Epithelial cell of proximal tubule (primary cell): ENCODE results near the gene KLHDC7A. TPM values are rescaled to one million over a fixed set of nuclear protein-coding genes. Genes with fewer than 3 reads are reported as not detected.

Experiments
- DNase-seq: peaks from one replicate; pipeline ENCODE4 v3.0.0-alpha.2; 2011; ENCODE audit warnings: low read depth
- H3K4me3 ChIP-seq: 2 replicates; pipeline ENCODE4 v1.5.1; 2011; ENCODE audit warnings: low read depth, mild to moderate bottlenecking, low read length
- total RNA-seq: library from RNA; depleted of rRNA; stranded (reverse); fragments of >200 nt; gene quantifications from 2 replicates; pipeline ENCODE4 v1.2.3, GENCODE V29; 2015
- TF ChIP-seq, protein P1 (sequence below): conservative IDR thresholded peaks from 2 replicates; pipeline ENCODE4 v1.5.1; 2012; ENCODE audit warnings: low read depth, mild to moderate bottlenecking, low read length

Gene KLHDC7A
- total RNA-seq, 1 donor from 2014 or later = 0.98 TPM

DNA sequence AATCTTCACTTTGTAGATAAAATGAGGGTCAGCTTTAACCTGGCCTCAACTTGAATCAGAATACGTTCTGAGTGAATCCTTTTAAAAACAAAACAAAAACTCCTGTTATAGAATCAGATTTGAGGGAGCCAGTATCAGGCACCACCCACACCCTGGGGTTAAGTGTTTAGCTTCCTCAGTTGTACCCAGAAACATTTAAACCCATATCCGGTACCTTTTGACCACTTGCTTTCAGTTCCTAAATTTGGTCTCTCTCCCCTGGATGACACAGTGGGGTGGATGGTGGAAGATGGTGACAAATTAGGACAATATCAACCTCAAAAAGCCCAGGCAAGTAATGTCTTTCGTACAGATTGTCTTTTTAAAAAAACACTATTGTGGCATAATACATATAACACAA lies 10.4 kb downstream of the KLHDC7A start:
- DNase-seq = no peak
- TF ChIP-seq, protein P1, sequence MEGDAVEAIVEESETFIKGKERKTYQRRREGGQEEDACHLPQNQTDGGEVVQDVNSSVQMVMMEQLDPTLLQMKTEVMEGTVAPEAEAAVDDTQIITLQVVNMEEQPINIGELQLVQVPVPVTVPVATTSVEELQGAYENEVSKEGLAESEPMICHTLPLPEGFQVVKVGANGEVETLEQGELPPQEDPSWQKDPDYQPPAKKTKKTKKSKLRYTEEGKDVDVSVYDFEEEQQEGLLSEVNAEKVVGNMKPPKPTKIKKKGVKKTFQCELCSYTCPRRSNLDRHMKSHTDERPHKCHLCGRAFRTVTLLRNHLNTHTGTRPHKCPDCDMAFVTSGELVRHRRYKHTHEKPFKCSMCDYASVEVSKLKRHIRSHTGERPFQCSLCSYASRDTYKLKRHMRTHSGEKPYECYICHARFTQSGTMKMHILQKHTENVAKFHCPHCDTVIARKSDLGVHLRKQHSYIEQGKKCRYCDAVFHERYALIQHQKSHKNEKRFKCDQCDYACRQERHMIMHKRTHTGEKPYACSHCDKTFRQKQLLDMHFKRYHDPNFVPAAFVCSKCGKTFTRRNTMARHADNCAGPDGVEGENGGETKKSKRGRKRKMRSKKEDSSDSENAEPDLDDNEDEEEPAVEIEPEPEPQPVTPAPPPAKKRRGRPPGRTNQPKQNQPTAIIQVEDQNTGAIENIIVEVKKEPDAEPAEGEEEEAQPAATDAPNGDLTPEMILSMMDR = no peak
- no peak overlapping the region for H3K4me3 ChIP-seq

DNA sequence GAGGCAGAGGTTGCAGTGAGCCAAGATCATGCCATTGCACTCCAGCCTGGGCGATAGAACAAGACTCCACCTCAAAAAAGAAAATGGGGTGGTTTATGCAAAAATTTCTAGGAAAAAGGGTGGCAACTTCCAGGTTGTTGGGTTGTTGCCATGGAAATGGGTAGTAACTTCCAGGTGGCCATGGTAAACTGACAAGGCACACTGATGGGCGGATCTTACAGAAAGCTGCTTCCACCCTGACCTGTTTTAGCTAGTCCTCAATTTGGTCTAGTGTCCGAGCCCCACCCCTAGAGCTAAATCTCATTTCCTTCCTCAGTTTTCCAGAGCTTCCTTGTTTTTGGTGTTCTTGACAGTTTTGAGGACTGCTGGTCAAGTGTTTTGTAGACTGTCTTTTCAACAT lies 13.6 kb downstream of the KLHDC7A start:
- H3K4me3 ChIP-seq = no peak overlapping the region
- no peak for DNase-seq
- TF ChIP-seq, protein P1 = no peak

DNA sequence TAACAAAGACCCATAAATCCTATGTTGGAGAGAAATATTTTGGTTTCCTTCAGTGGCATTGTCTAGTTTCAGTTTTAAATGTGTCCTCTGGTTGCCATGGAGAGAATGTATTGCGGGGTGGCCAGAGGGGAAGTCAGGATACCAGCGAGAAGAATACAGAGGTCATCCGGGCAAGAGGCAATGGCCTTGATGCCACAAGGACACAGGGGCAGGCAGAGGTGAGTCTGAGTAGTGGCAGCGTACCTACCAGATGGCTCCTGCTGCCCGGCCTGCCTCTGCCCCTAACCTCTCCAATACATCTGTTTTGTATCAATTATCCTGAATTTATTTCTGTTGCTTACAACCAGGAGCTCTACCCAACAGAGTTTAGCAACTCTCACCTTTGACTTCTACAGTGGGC lies 14.9 kb downstream of the KLHDC7A start:
- no peak for DNase-seq
- H3K4me3 ChIP-seq = no peak overlapping the region
- TF ChIP-seq, protein P1 = no peak

DNA sequence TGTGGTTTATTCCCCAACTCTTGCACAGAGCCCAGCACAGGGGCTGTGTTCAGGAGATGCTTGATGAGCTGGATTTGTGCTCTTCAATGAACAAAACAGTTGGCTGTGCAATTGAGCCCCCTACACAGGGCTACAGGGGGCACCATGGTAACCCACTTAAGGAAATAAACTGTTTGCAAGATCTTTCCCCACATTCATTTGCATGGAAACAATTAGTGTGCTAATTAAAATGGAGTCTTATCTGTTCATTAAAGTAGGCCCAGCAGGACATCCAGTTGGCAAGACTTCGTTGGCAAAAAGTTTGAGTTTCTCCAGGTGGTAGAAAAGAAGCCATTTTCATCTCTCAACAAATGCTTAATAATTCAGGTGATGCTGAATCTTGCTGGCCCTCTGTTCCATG lies 15.3 kb downstream of the KLHDC7A start:
- TF ChIP-seq, protein P1 = no peak
- no peak for DNase-seq
- H3K4me3 ChIP-seq = no peak overlapping the region

DNA sequence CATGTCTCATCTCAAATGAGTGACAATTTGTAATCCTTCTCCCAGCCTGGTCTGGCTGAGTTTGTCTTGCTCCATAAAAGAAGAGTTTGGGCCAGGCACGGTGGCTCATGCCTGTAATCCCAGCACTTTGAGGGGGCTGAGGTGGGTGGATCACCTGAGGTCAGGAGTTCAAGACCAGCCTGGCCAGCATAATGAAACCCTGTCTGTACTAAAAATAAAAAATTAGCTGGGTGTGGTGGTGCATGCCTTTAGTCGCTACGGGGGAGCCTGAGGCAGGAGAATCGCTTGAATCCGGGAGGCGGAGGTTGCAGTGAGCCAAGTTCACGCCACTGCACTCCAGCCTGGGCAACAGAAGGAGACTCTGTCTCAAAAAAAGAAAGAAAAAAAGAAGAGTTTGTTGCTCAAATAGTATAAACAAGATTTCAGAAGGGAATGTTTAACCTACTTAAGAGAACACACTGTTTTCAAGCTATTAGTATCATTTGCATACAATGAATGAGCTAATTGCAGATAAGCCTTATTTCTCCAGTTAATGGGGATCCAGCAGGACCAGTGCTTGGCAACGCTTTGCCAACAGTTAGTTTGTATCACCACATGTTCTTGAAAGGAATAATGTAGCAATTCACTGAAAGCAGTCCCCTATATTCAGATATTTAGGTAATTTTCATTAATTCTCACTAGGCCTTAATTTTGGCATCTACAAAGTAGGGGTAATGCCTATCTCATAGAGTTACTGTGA lies 15.9 kb downstream of the KLHDC7A start:
- DNase-seq = no peak
- no peak overlapping the region for H3K4me3 ChIP-seq
- TF ChIP-seq, protein P1 = no peak

DNA sequence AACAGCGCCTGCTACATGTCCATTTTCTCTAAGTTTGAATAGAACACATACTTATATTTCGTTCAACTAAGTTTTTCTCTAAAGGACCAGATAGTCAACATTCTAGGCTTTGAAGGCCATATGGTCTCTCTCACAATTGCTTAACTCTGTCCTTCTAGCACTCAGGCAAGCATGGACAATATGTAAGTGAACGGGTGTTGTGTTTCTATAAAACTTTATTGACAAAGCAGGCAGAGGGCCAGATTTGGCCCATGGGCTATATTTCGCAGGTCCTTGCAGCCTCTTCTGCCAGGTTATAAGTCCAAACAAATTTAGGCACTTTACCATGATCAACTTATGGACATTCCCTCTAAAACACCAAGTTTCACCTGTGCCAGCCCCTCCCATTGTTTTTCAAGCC lies 21.1 kb downstream of the KLHDC7A start:
- TF ChIP-seq, protein P1 = no peak
- DNase-seq = no peak
- H3K4me3 ChIP-seq = no peak overlapping the region

DNA sequence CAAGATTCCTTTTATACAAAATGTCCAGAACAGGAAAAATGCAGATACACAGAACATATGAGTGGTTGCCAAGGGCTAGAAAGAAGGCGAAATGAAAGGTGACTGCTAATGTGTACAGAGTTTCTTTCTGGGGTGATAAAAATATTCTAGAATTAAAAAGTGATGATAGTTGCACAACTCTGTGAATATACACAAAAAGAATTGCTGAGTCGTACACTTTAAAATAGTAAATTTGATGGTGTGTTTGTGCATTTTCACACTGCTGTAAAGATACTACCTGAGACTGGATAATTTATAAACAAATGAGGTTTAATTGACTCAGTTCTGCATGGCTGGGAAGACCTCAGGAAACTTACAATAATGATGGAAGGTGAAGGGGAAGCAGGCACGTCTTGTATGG lies 23.9 kb downstream of the KLHDC7A start:
- TF ChIP-seq, protein P1 = no peak
- no peak for DNase-seq
- no peak overlapping the region for H3K4me3 ChIP-seq
